Measurements from ENCODE around the gene KHK.

The KHK gene

DNA sequence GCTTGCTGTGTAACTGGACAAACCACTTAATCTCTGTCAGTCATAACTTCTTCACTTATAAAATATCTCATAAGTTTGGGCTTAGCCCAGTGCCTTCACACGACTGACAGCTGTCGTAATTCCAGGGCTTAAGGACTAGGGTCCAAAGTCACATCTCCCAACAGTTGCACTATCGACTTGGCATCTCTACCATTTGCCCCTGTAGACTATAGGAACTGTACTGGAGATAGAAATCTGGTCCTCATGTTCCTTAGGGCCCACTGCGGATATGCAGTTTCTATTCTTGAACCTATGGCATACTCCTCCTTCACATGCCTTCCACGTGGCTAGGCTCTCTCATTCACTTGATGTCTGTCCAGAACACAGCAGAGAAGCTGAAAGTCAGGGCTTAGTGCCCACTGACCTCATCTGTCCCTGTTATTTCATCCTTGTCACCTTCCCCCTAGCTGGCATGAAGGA, 39.7 kb downstream of the KHK start:
- no peak for DNase-seq (ENCODE audit: low read depth in 3 of 3, low spot score in 1 of 3)

DNA sequence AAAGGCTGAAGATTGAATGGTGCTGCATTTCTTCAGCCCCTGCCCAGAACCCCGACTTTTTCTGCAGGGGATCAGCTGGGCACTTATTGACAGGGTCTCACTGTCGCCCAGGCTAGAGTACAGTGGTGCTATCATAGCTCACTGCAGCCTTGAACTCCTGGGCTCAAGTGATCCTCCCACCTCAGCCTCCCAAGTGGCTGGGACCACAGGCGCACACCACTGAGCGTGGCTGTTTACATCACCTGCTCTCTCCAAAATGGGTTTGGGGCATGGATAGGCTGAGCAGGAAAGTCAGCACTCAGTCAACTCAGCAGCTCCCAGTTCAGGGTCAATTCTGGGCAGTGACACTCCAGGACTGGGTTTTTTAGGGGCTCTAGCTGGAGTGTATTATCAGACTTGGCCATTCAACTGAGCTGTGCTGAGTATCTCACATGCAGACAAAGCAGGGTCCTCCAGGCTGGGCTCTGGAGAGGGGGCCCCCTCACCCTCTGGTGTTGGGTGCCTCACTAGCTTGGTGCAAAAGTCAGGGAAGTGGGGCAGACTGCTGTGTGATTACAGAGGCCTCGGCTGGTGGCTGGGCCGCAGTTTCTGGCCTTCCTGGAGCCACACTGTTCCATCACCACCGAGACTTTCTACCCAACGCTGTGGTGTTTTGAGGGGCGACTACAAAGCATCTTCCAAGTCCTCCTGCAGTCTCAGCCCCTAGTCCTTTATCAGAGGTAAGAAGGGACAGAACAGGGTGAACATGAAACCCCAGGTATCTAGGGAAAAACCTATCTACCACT, 41.5 kb downstream of the KHK start:
- DNase-seq (ENCODE audit: low read depth in 3 of 3, low spot score in 1 of 3) = no peak

DNA sequence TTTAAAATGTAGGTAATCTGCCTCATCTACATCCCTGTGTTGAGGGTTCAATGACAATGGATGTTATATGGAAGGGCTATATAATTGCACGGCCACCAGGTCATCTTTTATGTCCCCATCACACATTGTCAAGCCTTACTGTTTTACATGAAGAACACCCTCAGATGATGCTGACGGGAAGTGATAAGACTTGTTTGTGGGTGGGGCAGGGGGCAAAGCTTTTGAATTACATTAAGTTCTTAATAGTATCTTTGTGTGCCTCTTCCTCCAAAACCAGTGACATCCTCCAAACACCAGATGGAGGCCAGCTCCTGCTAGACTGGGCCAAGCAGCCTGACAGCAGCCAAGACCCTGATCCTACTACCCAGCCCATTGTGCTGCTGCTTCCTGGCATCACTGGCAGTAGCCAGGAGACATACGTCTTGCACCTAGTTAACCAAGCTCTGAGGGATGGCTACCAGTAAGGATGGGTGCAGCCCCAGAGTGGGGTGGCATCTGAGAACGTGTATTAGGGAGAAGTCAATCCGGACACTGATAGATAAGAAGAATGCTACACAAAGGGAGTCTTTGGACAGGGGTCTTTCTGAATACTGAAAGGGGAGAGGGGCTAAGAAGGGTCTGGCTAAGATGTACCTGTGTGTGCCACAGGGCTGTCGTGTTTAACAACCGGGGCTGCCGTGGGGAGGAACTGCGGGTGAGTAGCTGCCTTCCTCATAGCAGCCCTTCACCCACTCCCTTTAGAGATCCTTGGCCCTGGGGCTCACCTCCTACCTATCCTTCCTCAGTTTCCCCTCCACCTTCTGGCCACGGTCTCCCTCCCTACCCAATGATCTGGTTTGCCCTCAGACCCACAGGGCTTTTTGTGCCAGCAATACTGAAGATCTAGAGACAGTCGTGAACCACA, 42.3 kb downstream of the KHK start:
- DNase-seq (ENCODE audit: low read depth in 3 of 3, low spot score in 1 of 3) = no peak

DNA sequence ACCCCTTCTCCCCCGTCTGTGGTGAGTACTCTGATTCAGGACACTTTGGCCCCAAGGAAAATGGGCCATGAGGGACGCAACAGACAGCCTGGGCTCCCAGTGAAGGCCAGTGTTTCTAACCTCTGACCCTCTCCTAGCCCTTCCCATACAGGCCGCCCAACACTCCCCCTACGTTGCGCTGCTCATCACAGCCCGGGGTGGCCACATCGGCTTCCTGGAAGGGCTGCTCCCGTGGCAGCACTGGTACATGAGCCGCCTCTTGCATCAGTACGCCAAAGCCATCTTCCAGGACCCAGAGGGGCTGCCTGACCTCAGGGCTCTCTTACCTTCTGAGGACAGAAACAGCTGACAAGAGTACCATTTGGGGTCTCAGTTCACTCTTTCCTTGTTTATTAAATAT, 43.8 kb downstream of the KHK start:
- DNase-seq (ENCODE audit: low read depth in 3 of 3, low spot score in 1 of 3) = no peak

DNA sequence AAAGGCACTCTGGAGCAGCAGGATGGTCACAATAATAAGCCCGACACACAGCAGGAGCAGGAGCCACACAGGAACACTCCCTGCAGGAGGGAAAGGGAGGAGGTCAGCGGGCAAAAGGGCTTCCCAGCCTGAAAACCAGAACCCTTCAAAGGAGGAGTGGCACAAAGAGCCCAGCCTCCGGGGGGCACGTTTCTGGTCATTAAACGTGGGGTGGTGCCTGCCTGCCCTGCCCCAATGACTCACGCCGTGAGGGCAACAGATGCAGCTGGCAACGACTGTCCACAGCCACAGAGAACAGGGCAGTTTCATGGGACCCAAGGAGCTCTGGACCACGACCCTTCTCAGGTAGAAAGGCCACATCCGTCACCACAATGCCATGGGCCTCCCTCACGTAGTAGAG, 44.9 kb downstream of the KHK start:
- no peak for DNase-seq (ENCODE audit: low read depth in 3 of 3, low spot score in 1 of 3)

DNA sequence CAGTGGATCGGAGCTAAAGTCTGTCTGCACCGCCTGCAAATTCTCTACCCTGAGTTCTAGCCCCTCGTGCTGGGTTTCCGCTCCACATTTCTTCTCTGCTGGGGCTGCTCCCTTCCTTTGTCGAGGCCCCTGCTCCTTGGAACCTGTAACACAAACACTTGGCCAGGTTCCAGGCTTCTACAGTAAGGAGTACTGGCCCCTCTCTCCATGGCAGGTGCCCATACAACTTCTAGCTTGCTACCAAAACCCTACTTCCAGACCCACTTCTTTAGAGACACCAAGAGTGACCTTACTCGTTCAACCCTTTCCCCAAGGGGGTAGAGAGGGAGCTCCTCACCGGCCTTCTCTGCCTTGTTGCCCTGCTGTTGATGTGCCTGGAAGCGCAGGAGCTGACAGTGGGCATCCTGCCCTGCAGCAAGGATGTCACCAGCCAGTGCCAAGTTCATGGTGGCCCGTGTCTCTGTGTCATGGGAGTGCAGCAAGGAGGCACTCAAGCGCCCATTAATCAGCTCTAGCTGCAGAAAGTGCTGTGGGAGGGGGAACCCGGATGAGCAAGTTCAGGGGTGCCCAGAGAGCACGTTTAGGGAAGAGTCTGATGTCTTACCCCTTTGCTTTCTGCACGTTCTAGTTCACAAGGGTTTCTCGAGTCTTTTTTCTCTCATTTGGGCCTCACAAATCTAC, 46.8 kb downstream of the KHK start:
- no peak for DNase-seq (ENCODE audit: low read depth in 3 of 3, low spot score in 1 of 3)

DNA sequence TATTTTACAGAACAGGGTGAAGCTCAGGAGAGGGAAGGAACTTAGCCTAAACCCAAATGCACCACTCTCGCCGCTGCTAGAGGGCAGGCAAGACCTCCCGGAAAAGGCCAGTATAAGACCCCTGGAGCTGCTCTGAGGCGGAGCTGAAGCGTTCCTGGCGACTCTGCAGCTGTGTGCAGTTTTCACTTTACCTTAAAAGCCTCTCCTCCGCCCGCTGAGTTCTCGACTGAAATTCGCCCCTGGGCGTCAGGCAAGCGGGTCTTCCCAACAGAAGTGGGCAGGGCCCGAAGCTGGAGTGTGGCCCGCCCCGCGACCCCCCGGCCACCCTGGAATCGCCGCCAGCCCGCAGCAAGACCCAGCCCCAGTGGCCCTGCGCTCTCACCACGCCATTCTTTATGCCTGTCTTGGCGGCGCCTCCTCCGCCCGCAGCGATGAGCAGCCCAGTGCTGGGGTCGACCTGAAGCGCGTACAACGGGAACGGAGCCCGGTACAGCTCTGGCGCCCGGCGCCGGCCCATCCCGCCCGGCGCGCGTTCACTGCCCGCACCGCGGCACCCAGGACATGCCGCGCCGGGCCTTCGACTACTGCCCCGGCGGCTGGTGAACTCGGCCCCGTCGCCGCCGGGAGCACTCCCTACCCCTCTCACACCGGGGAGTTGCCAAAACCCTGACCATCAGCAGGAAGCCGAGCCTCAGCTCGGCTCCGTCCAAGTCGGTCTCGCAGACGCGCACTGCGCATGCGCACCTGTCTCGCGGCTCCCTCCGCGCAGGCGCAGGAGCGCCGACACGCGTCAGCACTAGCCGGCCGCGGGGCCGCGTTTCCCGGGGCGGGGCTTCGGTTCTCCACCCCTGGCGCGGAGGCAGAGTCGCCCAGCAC, 47.6 kb downstream of the KHK start, which contains the start of gene PREB:
PREB (minus strand) TSS at position 732 of the 876 bp plus-strand sequence; CDS start at position 517, 215 bp downstream.
- peak; percentile 95 to 99 (median 97) for DNase-seq (ENCODE audit: low read depth in 3 of 3, low spot score in 1 of 3)

DNA sequence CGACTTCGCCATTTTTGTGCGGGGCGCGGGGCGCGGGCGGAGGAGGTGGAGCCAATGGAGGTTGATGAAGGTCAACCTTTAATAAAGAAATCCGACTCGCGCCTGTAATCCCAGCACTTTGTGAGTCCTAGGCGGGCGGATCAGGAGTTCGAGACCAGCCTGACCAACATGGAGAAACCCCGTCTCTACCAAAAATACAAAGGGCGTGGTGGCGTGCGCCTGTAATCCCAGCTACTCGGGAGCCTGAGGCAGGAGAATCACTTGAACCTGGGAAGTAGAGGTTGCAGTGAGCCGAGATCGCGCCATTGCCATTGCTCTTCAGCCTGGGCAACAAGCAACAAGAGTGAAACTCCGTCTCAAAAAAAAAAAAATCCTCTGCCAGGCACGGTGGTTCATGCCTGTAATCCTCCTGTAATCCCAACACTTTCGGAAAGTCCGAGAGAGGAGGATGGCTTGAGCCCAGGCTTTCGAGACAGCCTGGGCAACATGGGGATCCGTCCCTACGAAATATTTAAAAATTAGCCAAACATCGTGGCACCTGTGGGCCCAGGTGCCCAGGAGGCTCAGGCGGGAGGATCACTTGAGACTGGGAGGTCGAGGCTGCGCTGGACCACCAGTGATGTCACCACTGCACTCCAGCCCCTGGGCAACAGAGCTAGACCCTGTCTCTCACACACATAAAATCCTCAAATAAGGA, 48.4 kb downstream of the KHK start:
- no peak for DNase-seq (ENCODE audit: low read depth in 3 of 3, low spot score in 1 of 3)

DNA sequence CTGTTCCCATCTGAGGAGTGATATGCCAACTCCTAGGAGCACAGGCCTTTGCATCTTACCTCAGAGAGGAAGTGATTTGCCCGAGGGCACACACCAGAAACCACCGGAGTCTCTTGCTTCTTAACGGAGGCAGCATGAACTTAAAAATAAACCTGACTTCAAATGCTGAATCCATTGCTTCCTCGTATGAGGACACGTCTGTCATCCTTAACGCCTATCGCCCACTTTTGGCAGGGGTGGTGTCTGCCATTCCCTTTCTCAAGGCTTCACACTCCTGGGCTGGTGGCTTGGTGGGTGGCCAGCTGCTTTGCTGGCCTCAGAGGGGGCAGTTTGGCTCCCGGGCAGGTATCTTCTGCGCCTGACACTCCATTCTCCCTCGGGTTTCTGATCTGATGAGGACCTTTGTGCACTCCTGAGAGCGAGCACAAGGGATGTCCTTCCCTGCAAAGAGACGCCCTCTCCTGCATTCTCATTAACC, 48.9 kb downstream of the KHK start:
- DNase-seq (ENCODE audit: low read depth in 3 of 3, low spot score in 1 of 3) = no peak

DNA sequence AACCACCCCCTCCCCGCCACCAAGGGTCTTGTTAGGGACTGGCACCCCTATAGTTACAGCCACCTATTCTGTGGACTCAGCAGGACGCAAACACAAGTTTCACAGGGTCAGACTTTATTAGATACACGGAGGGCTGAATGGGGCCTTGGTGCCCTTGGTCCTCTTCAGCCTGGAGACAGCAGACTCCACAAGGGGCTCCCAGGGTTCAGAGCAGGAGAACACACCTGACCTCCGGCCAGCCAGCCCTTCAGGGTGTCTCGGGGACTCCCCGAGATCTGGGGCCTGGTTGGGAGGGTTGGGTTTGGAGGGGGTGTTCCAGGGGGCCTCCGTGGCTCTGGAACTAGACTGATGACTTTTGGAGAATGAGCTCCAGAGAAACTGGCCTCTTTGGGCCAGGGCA, 50.2 kb downstream of the KHK start:
- DNase-seq (ENCODE audit: low read depth in 3 of 3, low spot score in 1 of 3) = no peak

DNA sequence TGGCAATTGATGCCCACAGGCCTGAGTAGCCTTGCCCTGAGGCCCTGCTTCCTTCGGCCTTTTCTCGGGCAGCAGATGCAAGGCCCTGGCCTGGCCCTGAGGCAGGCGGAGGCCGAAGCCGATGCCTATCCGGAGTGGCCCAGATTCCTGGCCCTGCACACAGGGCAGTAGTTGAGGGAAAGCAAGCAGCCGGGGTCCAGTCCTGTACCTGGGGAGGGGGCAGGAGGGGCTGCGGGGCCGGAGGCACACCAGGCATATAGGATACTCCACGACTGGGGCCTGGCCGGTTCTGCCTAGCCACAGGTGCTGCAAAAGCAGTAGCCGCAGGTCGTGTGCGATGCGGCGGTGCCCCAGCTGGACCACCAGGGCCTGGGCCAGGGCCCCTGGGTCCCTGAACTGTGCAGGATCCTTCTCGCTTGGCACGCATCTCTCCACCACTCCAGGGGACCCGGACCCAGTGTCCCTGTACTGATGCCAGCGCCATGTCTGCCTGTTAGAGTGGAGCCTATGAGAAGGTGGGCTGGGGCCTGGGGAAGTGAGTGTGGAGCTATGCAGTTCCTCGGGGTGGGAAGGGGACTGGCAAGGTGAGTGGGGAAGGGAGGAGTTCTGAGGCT, 50.9 kb downstream of the KHK start:
- DNase-seq (ENCODE audit: low read depth in 3 of 3, low spot score in 1 of 3) = no peak

DNA sequence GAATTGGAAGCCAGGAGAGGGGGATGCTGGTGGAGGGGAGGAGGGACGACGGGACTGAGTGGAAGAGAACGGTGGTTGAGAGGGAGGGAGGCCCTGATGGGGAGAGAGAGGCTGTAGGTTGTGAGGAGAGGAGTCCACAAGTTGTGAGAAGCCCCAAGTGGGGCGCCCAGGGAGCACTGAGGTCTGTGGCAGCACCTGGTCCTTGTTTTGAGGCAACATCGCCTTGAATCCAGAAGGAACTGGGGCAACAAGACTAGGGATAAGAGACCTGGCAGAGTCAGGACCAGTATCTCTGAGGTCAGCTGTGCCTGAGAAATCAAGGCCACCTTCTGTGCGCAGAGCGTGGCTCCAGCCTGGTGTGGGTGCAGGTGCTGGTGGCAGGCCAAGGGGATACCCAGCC, 51.5 kb downstream of the KHK start:
- no peak for DNase-seq (ENCODE audit: low read depth in 3 of 3, low spot score in 1 of 3)

DNA sequence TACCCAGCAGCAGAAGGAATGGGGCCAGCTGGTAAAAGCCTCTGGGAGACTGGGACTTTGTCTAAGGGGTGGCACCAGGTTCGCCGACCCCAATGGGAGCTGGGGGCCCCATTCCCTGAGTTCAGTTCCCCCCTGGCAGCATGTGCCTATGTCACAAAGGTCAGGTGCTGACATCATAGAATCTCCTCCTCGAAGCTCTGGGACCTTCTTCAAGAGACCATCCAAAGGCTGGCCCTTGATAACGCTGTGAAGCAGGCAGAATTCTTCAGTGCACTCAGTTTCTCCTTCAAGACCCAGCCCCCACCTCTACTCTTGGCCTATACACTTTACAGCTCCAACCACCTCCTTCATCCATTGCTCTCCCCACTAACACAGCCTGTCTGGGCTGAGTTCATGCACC, 52.7 kb downstream of the KHK start, which contains the start of gene PRR30:
PRR30 (minus strand) TSS at position 101 of the 400 bp plus-strand sequence. CDS start 1,081 bp downstream, outside the sequence.
- DNase-seq (ENCODE audit: low read depth in 3 of 3, low spot score in 1 of 3) = no peak

DNA sequence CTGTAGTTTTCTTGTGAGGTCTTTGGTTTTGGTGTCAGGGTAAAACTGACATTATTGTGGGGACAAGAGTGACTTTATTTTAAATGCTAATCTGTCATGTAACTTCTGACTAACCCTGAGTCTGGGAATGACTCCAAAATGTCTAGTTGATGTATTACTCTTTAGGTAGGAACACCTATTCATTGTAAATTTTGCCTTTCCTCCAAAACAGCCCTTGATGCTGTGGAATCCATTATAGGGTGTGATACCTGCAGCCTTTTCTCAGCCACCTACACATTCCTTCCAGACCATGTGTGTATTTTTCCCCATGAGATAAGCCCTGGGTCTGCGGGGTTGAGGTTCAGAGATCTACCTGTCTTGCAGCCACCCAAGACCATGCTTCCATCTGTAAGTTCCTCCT, 56.7 kb downstream of the KHK start:
- DNase-seq (ENCODE audit: low read depth in 3 of 3, low spot score in 1 of 3) = no peak

DNA sequence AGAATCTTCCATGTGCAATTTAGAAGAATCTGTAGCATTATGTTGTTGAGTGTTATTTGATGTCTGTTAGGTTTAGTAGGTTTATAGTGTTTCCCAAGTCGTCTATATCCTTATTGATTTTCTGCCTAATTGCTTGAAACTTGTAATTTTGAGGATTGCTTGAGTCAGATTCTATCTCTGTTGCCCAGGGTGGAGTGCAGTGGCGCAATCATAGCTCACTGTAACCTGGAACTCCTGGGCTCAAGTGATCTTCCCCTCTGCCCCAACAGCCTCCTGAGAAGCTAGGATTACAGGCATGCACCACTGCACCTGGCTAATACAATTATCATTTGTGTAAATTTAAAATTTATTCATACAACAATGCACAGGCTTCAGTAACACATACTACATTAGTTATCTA, 59.1 kb downstream of the KHK start:
- DNase-seq (ENCODE audit: low read depth in 3 of 3, low spot score in 1 of 3) = no peak

DNA sequence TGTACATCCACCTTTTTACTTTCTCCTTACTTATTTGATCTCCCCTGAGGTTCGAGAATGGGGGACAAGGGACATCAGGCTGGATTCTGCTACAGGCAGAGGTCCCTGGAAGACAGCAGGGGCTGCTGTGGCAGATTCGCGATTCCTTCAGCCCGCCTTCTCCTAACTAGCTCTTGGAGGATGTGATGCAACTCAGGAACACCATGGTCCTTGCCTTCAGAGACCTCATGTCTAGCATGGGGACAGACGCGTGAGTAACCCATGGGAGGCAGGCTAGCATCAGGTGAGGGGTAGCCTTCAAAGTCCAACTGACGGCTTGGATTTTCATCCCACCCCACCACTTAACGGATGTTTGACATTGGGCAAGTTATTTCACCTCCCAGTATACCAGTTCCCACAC, 61.4 kb downstream of the KHK start:
- DNase-seq (ENCODE audit: low read depth in 3 of 3, low spot score in 1 of 3) = no peak

DNA sequence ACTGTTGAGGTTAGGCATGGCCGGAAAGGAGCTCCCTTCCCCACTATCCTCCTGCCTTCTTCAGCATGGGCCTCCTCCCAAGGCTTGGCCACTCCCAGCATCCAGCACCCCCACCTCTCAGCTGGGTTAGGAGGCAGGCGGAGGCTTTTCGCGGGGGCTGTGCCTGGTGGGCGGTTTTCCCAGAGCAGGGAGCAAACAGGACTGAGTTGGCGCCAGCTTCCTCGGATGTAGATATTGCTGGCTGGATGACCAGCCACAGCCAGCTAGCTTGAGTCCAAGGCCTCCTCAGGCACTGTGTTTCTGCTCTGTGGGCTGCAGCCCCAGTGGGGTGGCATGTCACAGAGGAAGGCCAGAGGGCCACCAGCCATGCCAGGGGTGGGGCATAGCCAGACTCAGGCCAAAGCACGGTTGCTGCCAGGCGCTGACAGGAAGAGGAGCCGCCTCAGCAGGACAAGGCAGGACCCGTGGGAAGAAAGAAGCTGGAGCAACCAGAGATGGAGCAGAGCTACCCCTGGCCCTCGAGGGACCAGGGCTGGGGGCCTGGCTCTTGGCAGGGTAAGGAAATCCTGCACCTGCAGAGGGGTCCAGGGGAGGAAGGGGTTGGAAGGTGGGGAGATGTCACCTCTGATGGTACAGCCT, 62.3 kb downstream of the KHK start, which contains the start of gene TCF23:
TCF23 (plus strand) TSS at position 204 of the 639 bp plus-strand sequence; CDS start at position 334, 130 bp downstream.
- DNase-seq (ENCODE audit: low read depth in 3 of 3, low spot score in 1 of 3) = no peak

DNA sequence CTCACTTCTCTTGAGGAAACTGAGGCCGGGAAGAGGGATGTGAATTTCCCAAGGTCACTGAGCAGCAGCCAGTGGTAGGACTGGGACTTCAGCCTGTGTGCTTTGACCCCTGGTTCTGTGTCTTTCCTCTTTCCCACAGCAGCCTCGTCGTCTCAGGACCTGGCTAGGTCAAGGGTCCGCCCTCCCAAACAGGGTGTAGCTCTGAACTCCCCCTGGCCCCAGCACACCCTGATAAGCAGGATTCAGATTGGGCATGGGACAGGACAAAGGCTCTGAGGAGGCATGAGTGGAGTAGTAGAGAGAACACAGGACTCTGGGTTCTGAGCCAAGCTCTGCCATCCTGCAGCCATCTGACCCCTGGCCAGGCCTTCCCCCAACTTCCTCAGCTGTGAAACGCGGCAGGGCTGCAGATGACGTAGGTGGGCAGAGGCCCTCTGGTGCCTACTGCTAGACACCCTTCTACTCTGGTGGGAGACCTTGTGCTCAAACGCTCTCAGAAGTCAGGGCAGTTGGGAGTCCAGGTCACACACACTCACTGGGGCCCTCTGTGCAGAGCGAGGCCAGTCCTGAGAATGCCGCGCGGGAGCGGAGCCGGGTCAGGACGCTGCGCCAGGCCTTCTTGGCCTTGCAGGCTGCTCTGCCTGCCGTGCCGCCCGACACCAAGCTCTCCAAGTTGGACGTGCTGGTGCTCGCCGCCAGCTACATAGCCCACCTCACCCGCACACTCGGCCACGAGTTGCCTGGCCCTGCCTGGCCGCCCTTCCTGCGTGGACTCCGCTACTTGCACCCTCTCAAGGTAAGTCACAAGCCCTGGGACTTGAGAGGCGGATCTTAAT, 63.2 kb downstream of the KHK start:
- no peak for DNase-seq (ENCODE audit: low read depth in 3 of 3, low spot score in 1 of 3)

All from stimulated activated CD4-positive, alpha-beta T cell treated with anti-CD3 and anti-CD28 coated beads, TNF-alpha, amount 100 ng/mL, for 1 hour (primary cell).